Psoas muscle (tissue), 8 donors: Measurements from ENCODE around the gene VAMP8. TPM values are rescaled to one million over a fixed set of nuclear protein-coding genes. Genes with fewer than 3 reads are reported as not detected.
"Not testable (repeated sequence)": the region's sequence is repeated elsewhere in the genome, so short reads cannot be mapped to it uniquely, and the experiment has no call there.

ENCODE experiments used
- ATAC-seq, 4 donors: fragments of 200-7000 bp; cut with Tn5 transposase; one replicate each; pipeline ENCODE4 v1.9.1; 2020; ENCODE audit warnings: moderate library complexity in 3 of 4, mild to moderate bottlenecking in 2 of 4
- DNase-seq, 2 donors: peaks; one replicate each; pipeline ENCODE4 v3.0.0-alpha.2; 2020
- H3K27ac ChIP-seq: fragments of 200-600 bp; one replicate; pipeline ENCODE4 v1.8.0; 2022
- H3K27me3 ChIP-seq, 3 donors: fragments of 200-600 bp in 1 of 3; one replicate each; pipeline versions ENCODE4 v1.6.1 to v1.8.0; 2013 to 2022; ENCODE audit warnings: low read length in 2 of 3, mild to moderate bottlenecking in 2 of 3, moderate library complexity in 1 of 3; ENCODE audit not compliant: insufficient read depth in 3 of 3
- H3K36me3 ChIP-seq, 2 donors: fragments of 200-600 bp in 1 of 2; one replicate each; pipeline versions ENCODE4 v1.6.1 to v1.8.0; 2013 to 2022; ENCODE audit warnings: low read depth in 1 of 2, mild to moderate bottlenecking in 1 of 2, moderate library complexity in 1 of 2; ENCODE audit not compliant: insufficient read depth in 1 of 2
- H3K4me1 ChIP-seq: fragments of 200-600 bp; one replicate; pipeline ENCODE4 v1.8.0; 2022
- H3K4me3 ChIP-seq: fragments of 200-600 bp; one replicate; pipeline ENCODE4 v1.8.0; 2022; ENCODE audit warnings: mild to moderate bottlenecking
- H3K9me3 ChIP-seq: fragments of 200-600 bp; one replicate; pipeline ENCODE4 v1.8.0; 2022
- WGBS, 3 donors: extraction: QIAGEN DNeasy Blood & Tissue Kit; methylation state at CpG; one replicate each; pipeline versions ENCODE4 v1.1.6 to v1.1.7; 2013; 5-methylcytosine and 5-hydroxymethylcytosine counted together
- intact Hi-C, 2 donors: fragments of 100-400 bp; cut with DNase I; formaldehyde crosslinking; loops; one replicate each; pipeline versions ENCODE4 v1.11.0 to v1.14.2; 2022
- polyA plus RNA-seq, 3 donors: library from polyadenylated mRNA; stranded (reverse); fragments of 200-250 nt; gene quantifications; one replicate each; pipeline ENCODE4 v1.2.3, GENCODE V29; 2013
- total RNA-seq, 4 donors: library from RNA; stranded (reverse); fragmentation: NEBNext Ultra II Directional in 2 of 4; extraction: Animal tissue kit (Norgen Biotek cat#: 25700) in 2 of 4; gene quantifications; one replicate each; pipeline versions ENCODE4 v1.2.1 to v1.2.4, GENCODE V29; 2021 to 2023
- TF ChIP-seq, protein P1 (sequence below): fragments of 200-600 bp; IDR thresholded peaks from one replicate; pipeline ENCODE4 v1.8.0; 2022; ENCODE audit warnings: antibody characterized with exemption
- donor health status: healthy with polysubstance abuse.
- donor health status: DM: no; HTN: no; CAD: no; lungs with moderate emphysema.
- donor health status: Bipolar disorder and iron deficiency.
- donor health status: healthy.
- donor health status: DM: yes; HTN: yes; CAD: no.
- donor health status: DM: no; HTN: no; CAD: no.
- donor health status: DM: no; HTN: no; CAD: no.
- donor health status: DM: yes; HTN: yes; CAD: no.

VAMP8 gene
- total and polyA plus RNA-seq, 7 donors, result 11.7 to 25.4 (median 15.7) TPM

DNA sequence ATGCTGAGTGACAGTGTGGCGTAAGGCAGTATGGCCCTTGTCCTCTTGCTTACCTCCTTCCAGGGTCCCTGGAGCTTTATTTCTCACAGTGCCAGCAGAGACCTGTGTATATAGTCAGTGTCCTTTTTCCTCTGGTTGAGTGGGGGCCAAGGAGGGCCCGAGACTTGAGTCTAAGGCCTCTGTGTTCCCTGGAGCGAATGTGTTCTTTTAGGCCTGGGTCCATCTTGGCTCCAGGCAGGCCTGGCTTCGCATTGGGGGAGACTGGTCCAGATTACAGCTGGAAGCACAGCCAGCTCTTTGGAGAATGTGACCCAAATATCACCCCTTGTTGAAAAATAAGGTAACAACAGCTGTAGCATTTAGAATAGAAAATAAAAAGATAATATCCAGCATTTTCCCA is 11.8 kb downstream of the VAMP8 start:
- H3K4me3 ChIP-seq, result no peak overlapping the region
- no peaks in the 10 kb centered on the region for H3K9me3 ChIP-seq
- DNase-seq (peak; percentile 44 to 72), ATAC-seq (no peak)
- H3K36me3 ChIP-seq, result peaks cover 0 to 5% of the 10 kb centered on the region in 2 donors
- WGBS, 3 donors, result 27 to 40% (median 27%) methylated on average over 4 of the region's 4 CpGs
- no peaks in the 10 kb centered on the region for H3K27me3 ChIP-seq
- intact Hi-C loops, result no loop called here
- H3K4me1 ChIP-seq, result peaks cover 70% of the 10 kb centered on the region
- TF ChIP-seq, protein P1, sequence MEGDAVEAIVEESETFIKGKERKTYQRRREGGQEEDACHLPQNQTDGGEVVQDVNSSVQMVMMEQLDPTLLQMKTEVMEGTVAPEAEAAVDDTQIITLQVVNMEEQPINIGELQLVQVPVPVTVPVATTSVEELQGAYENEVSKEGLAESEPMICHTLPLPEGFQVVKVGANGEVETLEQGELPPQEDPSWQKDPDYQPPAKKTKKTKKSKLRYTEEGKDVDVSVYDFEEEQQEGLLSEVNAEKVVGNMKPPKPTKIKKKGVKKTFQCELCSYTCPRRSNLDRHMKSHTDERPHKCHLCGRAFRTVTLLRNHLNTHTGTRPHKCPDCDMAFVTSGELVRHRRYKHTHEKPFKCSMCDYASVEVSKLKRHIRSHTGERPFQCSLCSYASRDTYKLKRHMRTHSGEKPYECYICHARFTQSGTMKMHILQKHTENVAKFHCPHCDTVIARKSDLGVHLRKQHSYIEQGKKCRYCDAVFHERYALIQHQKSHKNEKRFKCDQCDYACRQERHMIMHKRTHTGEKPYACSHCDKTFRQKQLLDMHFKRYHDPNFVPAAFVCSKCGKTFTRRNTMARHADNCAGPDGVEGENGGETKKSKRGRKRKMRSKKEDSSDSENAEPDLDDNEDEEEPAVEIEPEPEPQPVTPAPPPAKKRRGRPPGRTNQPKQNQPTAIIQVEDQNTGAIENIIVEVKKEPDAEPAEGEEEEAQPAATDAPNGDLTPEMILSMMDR, result no peak
- H3K27ac ChIP-seq, result peak overlapping the region; percentile 89

DNA sequence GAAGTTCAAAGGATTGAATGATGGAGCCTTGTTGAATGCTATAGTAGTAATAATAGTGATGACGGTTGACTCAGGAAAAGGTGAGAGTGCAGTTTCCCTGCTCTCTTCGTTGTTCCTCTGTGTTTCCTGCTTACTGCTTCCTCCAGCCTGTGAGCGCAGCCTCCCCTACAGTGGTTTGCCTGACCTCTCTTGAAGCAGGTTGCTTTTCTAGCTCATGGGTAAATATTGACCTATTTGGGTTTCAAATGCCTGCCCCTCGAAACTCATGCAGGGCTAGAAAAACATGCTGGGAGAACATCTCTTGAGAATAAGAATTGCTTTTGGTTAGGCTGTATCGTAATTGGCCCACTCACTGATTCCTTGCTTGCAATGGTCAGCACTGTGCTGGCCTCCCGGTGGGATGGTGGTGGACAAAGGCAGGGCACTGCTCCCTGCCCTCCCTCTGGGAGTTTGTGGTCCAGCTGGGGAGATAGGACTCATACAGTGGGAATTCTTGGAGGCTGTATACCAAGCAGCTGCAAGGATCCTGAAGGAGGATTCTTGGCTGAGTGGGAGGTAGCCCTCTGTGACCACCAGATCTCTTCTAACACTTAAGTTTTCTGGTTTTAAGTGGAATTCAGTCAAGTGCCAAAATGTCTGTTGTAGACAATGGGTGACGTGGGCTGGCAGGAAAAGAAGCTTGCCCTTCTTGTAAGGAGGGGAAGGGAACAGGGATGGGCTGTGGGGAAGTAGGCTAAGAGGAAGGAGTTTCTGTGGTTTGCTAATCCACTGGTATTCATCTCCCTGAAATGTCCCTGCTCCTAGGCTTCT is 12.8 kb downstream of the VAMP8 start:
- TF ChIP-seq, protein P1, result no peak
- intact Hi-C loops, result no loop called here
- 42 to 50% (median 47%) methylated on average over 7 of the region's 7 CpGs for WGBS, 3 donors
- DNase-seq (peak in 1 of 2 donors; percentile 60), ATAC-seq (no peak)
- H3K4me1 ChIP-seq, result peaks cover 75% of the 10 kb centered on the region
- no peaks in the 10 kb centered on the region for H3K9me3 ChIP-seq
- H3K27me3 ChIP-seq, result no peaks in the 10 kb centered on the region
- peaks cover 0 to 5% of the 10 kb centered on the region in 2 donors for H3K36me3 ChIP-seq
- H3K27ac ChIP-seq, result peak overlapping the region; percentile 89
- H3K4me3 ChIP-seq, result no peak overlapping the region

DNA sequence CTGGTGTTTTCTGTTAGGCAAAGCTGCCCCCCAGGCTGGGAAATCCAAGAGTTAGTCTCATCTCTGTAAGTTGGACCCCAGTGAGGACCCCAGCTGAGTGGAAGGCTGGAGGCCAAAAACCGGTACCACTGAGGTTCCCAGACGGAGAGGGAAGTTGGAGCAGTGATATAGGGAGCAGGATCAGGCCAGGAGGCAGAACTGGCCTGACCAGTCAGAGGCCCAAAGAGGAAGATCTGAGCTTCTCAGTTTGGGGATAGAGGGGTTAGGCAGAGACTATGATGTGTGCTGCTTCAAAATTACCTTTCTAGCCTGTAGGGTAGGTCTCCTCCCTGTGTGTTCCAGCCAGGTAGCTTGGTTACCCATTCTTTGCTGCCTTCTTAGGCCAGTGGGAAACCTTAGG is 13.6 kb downstream of the VAMP8 start:
- H3K4me1 ChIP-seq, result peaks cover 67% of the 10 kb centered on the region
- TF ChIP-seq, protein P1, result no peak
- no peaks in the 10 kb centered on the region for H3K27me3 ChIP-seq
- no peak overlapping the region for H3K4me3 ChIP-seq
- DNase-seq, result peak in 1 of 2 donors; percentile 24
- intact Hi-C loops, result no loop called here
- no peaks in the 10 kb centered on the region for H3K9me3 ChIP-seq
- H3K27ac ChIP-seq, result peak overlapping the region; percentile 89
- ATAC-seq, result no peak
- WGBS, 3 donors, result 73 to 84% (median 74%) methylated on average over 2 of the region's 2 CpGs
- H3K36me3 ChIP-seq, result peaks cover 0 to 5% of the 10 kb centered on the region in 2 donors

DNA sequence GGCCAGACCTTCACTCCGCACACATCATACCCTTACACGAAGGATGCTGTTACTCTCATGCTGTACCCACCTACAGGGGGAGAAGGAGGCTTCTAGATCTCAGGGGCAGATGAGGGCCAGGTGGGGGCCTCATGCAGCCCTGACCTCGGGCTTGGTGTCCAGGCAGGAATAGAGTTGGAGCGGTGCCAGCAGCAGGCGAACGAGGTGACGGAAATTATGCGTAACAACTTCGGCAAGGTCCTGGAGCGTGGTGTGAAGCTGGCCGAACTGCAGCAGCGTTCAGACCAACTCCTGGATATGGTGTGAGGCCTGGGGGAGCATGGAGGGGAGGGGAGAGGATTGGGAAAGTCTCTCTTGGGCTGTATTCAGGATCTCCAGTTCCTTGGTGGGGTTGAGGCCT is 14.2 kb downstream of the VAMP8 start:
- Histone ChIP-seq H3K27me3 (no peaks in the 10 kb centered on the region), H3K27ac (peak overlapping the region; percentile 89), H3K4me1 (peaks cover 69% of the 10 kb centered on the region), H3K4me3 (no peak overlapping the region), H3K9me3 (no peaks in the 10 kb centered on the region), H3K36me3 (peaks cover 0 to 6% of the 10 kb centered on the region in 2 donors)
- WGBS, 3 donors, result 49 to 60% (median 53%) methylated on average over 12 of the region's 12 CpGs
- intact Hi-C loops, result no loop called here
- peak in 1 of 2 donors; percentile 62 for DNase-seq
- TF ChIP-seq, protein P1, result no peak
- ATAC-seq, result no peak

DNA sequence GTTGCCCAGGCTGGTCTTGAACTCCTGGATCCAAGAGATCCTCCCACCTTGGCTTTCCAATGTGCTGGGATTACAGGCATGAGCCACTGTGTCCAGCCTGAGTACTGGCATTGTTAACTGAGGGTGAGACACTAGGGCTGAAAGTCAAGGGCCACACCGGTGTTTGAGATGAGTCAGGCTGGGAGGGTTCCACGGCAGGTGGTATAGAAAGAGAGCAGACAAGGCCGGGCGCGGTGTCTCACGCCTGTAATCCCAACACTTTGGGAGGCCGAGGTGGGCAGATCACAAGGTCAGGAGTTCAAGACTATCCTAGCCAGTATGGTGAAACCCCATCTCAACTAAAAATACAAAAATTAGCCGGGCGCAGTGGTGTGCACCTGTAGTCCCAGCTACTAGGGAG is 14.9 kb downstream of the VAMP8 start:
- H3K27me3 ChIP-seq, ATAC-seq, H3K9me3 ChIP-seq, H3K4me3 ChIP-seq, intact Hi-C loops, H3K27ac ChIP-seq: not testable (repeated sequence)
- WGBS, 3 donors, result 88 to 92% (median 91%) methylated on average over 9 of the region's 9 CpGs
- Histone ChIP-seq H3K4me1 (peaks cover 69% of the 10 kb centered on the region), H3K36me3 (peaks cover 3 to 13% of the 10 kb centered on the region in 2 donors)
- peak in 1 of 2 donors; percentile 25 for DNase-seq
